Measurements from ENCODE around the gene QPRT. TPM values are rescaled to one million over a fixed set of nuclear protein-coding genes. Genes with fewer than 3 reads are reported as not detected.

Gene QPRT
- total and polyA plus RNA-seq, 2 of the 8 experiments (the other 6 are each of a cell fraction or from before 2014, with no cell fraction given): 89.0 to 102 TPM

GRCh38 chr16:29662000-29662728 lies 16.8 kb upstream of the QPRT start:
- Histone ChIP-seq H3K9me3 (ENCODE audit: insufficient read depth in 2 of 2, low read depth in 1 of 2, low read length in 1 of 2) (no peaks in the 10 kb centered on the region), H3K4me2 (ENCODE audit: insufficient read depth in 1 of 2, low read depth in 2 of 2, low read length in 2 of 2) (no peak overlapping the region), H2BK120ac (replicated peaks; ENCODE audit: low read depth, low read length) (no peak overlapping the region), H4K5ac (ENCODE audit: insufficient read length, low read depth, low read length) (no peak overlapping the region), H3K36me3 (ENCODE audit: control insufficient read depth in 2 of 4, insufficient read depth in 4 of 4, low read length in 3 of 4) (no peaks in the 10 kb centered on the region), H2AFZ (ENCODE audit: low read length) (no peak overlapping the region), H4K8ac (ENCODE audit: extremely low read depth, insufficient read depth, low read length) (no peak overlapping the region), H3K79me2 (ENCODE audit: control insufficient read depth in 1 of 2, insufficient read depth in 2 of 2, low read length in 2 of 2) (no peaks in the 10 kb centered on the region), H3K79me1 (ENCODE audit: low read depth, low read length) (no peaks in the 10 kb centered on the region), H4K20me1 (replicated peaks in 1 of 2; ENCODE audit: control insufficient read depth in 1 of 2, insufficient read depth in 2 of 2, low read length in 2 of 2) (no peaks in the 10 kb centered on the region), H2BK12ac (ENCODE audit: low read depth, low read length) (no peak overlapping the region), H3K14ac (ENCODE audit: insufficient read length) (no peak overlapping the region), H2BK20ac (ENCODE audit: low read length) (no peak overlapping the region), H3K23me2 (ENCODE audit: low read depth, low read length) (no peaks in the 10 kb centered on the region; the same call in 1 of the 2 replicates), H4K91ac (replicated peaks; ENCODE audit: insufficient read length, low read length) (no peak overlapping the region), H3K27ac (ENCODE audit: low read depth, low read length) (no peak overlapping the region), H3K27me3 (replicated peaks in 1 of 4; ENCODE audit: control insufficient read depth in 3 of 4, extremely low read depth in 1 of 4, insufficient read depth in 3 of 4, low read length in 3 of 4) (no peaks in the 10 kb centered on the region; a peak in 1 of 7 replicates), H2BK15ac (ENCODE audit: low read length) (no peak overlapping the region), H3K4ac (replicated peaks; ENCODE audit: insufficient read length, low read depth, low read length) (no peak overlapping the region), H3K23ac (ENCODE audit: insufficient read length) (no peak overlapping the region), H2BK5ac (ENCODE audit: low read depth, low read length) (0 out of 2 replicates have a peak overlapping the region, but pooled peaks have one; percentile 5), H3K4me3 (ENCODE audit: extremely low read depth in 1 of 4, insufficient read depth in 2 of 4, low read depth in 3 of 4, low read length in 4 of 4) (no peak overlapping the region), H3K9ac (replicated peaks in 1 of 4; ENCODE audit: extremely low read depth in 1 of 4, low read depth in 3 of 4, low read length in 3 of 4) (no peak overlapping the region), H3K56ac (replicated peaks; ENCODE audit: insufficient read length, low read depth, low read length) (no peak overlapping the region), H3K18ac (ENCODE audit: extremely low read depth, low read length) (peak overlapping the region; percentile 19; the same call in 1 of the 2 replicates), H2AK5ac (ENCODE audit: low read depth, low read length) (no peak overlapping the region), H3K4me1 (replicated peaks in 1 of 4; ENCODE audit: control insufficient read depth in 3 of 4, insufficient read depth in 4 of 4, low read length in 3 of 4) (peaks cover 0 to 20% (median 13%) of the 10 kb centered on the region in 4 experiments; a peak in 6 of 7 replicates)
- 88% methylated on average over 17 of the region's 17 CpGs; no CpG with 5 or more reads in 1 of the 2 experiments for WGBS, 2 experiments (ENCODE audit: extremely low coverage in 1 of 2, insufficient coverage in 1 of 2, insufficient read length in 1 of 2, insufficient replicate concordance in 2 of 2, low coverage in 1 of 2, low lambda C conversion rate in 2 of 2, missing lambda C conversion rate in 1 of 2)
- TF ChIP-seq MAX (IDR thresholded peaks at IDR 0.05): no peak
- ChIA-PET POLR2A (ENCODE audit: partially characterized antibody) (interaction anchor here (0.9 to 2.3 kb wide), 3 partner anchors 17 to 48 kb away, joined by 3 to 6 read pairs (median 4); no protein-coding TSS in a partner anchor), CTCF (ENCODE audit: partially characterized antibody) (interaction anchor here (1.0 to 2.1 kb wide), 3 partner anchors 12 to 36 kb away, joined by 3 to 5 read pairs (median 3); no protein-coding TSS in a partner anchor)
- FAIRE-seq (no peak), DNase-seq (ENCODE audit: low read depth in 1 of 2, low spot score in 2 of 2) (no peak)
